NCI-H128 (cell line): Measurements from ENCODE around the gene PTGFR.

Experiments
- DNase-seq: peaks from one replicate; lab custom pipeline; 2025; ENCODE audit not compliant: unreplicated experiment; lab: John Stamatoyannopoulos, UW

PTGFR gene

GRCh38 chr1:78490861-78491450 is at the start of gene PTGFR:
PTGFR (plus strand) TSS chr1:78490974; CDS start chr1:78492744, 1,770 bp downstream.
- no peak for DNase-seq

GRCh38 chr1:78441921-78442320 is 48.9 kb upstream of the PTGFR start:
- DNase-seq, result no peak

- no peak for DNase-seq
Measured at GRCh38 chr1:78447086-78447485, 43.7 kb upstream of the PTGFR start.

GRCh38 chr1:78464449-78464891 is 26.3 kb upstream of the PTGFR start:
- DNase-seq, result no peak

GRCh38 chr1:78465143-78465542 is 25.6 kb upstream of the PTGFR start:
- no peak for DNase-seq

GRCh38 chr1:78468521-78468920 is 22.3 kb upstream of the PTGFR start:
- DNase-seq, result no peak

GRCh38 chr1:78469576-78469975 is 21.2 kb upstream of the PTGFR start:
- no peak for DNase-seq

GRCh38 chr1:78471890-78472620 is 18.7 kb upstream of the PTGFR start:
- no peak for DNase-seq

GRCh38 chr1:78472851-78473496 is 17.8 kb upstream of the PTGFR start:
- no peak for DNase-seq

- no peak for DNase-seq
Measured at GRCh38 chr1:78474092-78474491, 16.7 kb upstream of the PTGFR start.

GRCh38 chr1:78475888-78476610 is 14.7 kb upstream of the PTGFR start:
- no peak for DNase-seq

GRCh38 chr1:78483903-78484302 is 6.9 kb upstream of the PTGFR start:
- no peak for DNase-seq

- no peak for DNase-seq
Measured at GRCh38 chr1:78491451-78492071, 787 bp downstream of the PTGFR start.

- DNase-seq, result no peak
Measured at GRCh38 chr1:78492386-78492950, 1.7 kb downstream of the PTGFR start.

- no peak for DNase-seq
Measured at GRCh38 chr1:78493451-78493850, 2.7 kb downstream of the PTGFR start.

- no peak for DNase-seq
Measured at GRCh38 chr1:78497201-78497600, 6.4 kb downstream of the PTGFR start.

GRCh38 chr1:78500529-78500928 is 9.8 kb downstream of the PTGFR start:
- no peak for DNase-seq

GRCh38 chr1:78501203-78501602 is 10.4 kb downstream of the PTGFR start:
- DNase-seq, result no peak

GRCh38 chr1:78511334-78511733 is 20.6 kb downstream of the PTGFR start:
- no peak for DNase-seq

GRCh38 chr1:78516716-78517115 is 25.9 kb downstream of the PTGFR start:
- no peak for DNase-seq

- no peak for DNase-seq
Measured at GRCh38 chr1:78519446-78519845, 28.7 kb downstream of the PTGFR start.
